SK-N-SH (cell line): ENCODE results near the gene NLK. TPM values are rescaled to one million over a fixed set of nuclear protein-coding genes. Genes with fewer than 3 reads are reported as not detected.

Source experiments
- CTCF ChIA-PET: fragments of 300-600, 350-600 bp; formaldehyde crosslinking; extraction: SDS; loops from one replicate; lab custom pipeline; 2021; lab: Yijun Ruan, JAX
- POLR2A ChIA-PET: fragments of 350-600 bp; sonication (Branson Sonifier 250); formaldehyde crosslinking; extraction: SDS; loops from one replicate; lab custom pipeline; 2020; ENCODE audit warnings: antibody characterized with exemption, inconsistent platforms; lab: Yijun Ruan, JAX
- DNase-seq: peaks from one replicate; pipeline ENCODE4 v3.0.0; 2012
- H2AFZ ChIP-seq: fragments of 200-600 bp; sonication (generic); 2 replicates; pipeline ENCODE4 v1.8.1; 2016; ENCODE audit warnings: antibody characterized with exemption, mild to moderate bottlenecking, low read depth
- H3F3A ChIP-seq: fragments of 200-600 bp; sonication (generic); replicated peaks from 2 replicates; pipeline ENCODE3; 2016; ENCODE audit warnings: antibody characterized with exemption, mild to moderate bottlenecking; ENCODE audit not compliant: insufficient read depth
- H3K27ac ChIP-seq, 2 experiments: fragments of 200-500 bp in 1 of 2; fragments of 200-600 bp in 1 of 2; sonication (Bioruptor generic) in 1 of 2; sonication (generic), shearing (Covaris generic) in 1 of 2; 2 replicates each; pipeline versions ENCODE4 v1.5.1 to v1.6.1; 2014 to 2016; ENCODE audit warnings: low read depth in 2 of 2, inconsistent platforms in 1 of 2, low read length in 1 of 2, mild to moderate bottlenecking in 1 of 2, mixed read lengths in 1 of 2
- H3K27me3 ChIP-seq: fragments of 200-600 bp; sonication (generic), shearing (Covaris generic); 2 replicates; pipeline ENCODE4 v1.6.1; 2016; ENCODE audit warnings: mixed run types; ENCODE audit not compliant: insufficient read depth
- H3K36me3 ChIP-seq, 2 experiments: fragments of 200-500 bp in 1 of 2; fragments of 200-600 bp in 1 of 2; sonication (Bioruptor generic) in 1 of 2; sonication (generic) in 1 of 2; replicated peaks in 1 of 2; 2 replicates each; pipeline versions ENCODE3 to v1.5.1; 2014 to 2016; ENCODE audit warnings: low read length in 1 of 2, mild to moderate bottlenecking in 1 of 2; ENCODE audit not compliant: insufficient read depth in 2 of 2, control insufficient read depth in 1 of 2
- H3K4me1 ChIP-seq, 2 experiments: fragments of 200-500 bp in 1 of 2; fragments of 200-600 bp in 1 of 2; sonication (Bioruptor generic) in 1 of 2; sonication (generic), shearing (Covaris generic) in 1 of 2; 2 replicates each; pipeline versions ENCODE4 v1.5.1 to v1.6.1; 2014 to 2016; ENCODE audit warnings: low read depth in 1 of 2, low read length in 1 of 2, mixed run types in 1 of 2; ENCODE audit not compliant: insufficient read depth in 2 of 2, control insufficient read depth in 1 of 2
- H3K4me2 ChIP-seq: fragments of 200-600 bp; sonication (generic), shearing (Covaris generic); 2 replicates; pipeline ENCODE4 v1.6.1; 2017; ENCODE audit warnings: mixed run types
- H3K4me3 ChIP-seq, 2 experiments: fragments of 200-500 bp in 1 of 2; fragments of 200-600 bp in 1 of 2; sonication (Bioruptor generic) in 1 of 2; sonication (generic), shearing (Covaris generic) in 1 of 2; 2 replicates each; pipeline versions ENCODE4 v1.5.1 to v1.8.1; 2014 to 2016; ENCODE audit warnings: low read depth in 2 of 2, inconsistent platforms in 1 of 2, low read length in 1 of 2, mild to moderate bottlenecking in 1 of 2, mixed read lengths in 1 of 2, moderate library complexity in 1 of 2
- H3K79me2 ChIP-seq: fragments of 200-600 bp; sonication (generic); 2 replicates; pipeline ENCODE4 v1.8.1; 2017; ENCODE audit warnings: mild to moderate bottlenecking; ENCODE audit not compliant: insufficient read depth
- H3K9ac ChIP-seq: fragments of 200-600 bp; sonication (generic); 2 replicates; pipeline ENCODE4 v1.6.1; 2017; ENCODE audit warnings: mixed run types
- H3K9me2 ChIP-seq: fragments of 200-600 bp; sonication (generic); 2 replicates; pipeline ENCODE4 v1.6.1; 2017; ENCODE audit warnings: mixed run types
- H3K9me3 ChIP-seq: fragments of 200-600 bp; sonication (generic); 2 replicates; pipeline ENCODE4 v1.6.1; 2017; ENCODE audit warnings: mixed run types, mild to moderate bottlenecking, moderate library complexity
- H4K20me1 ChIP-seq: fragments of 200-600 bp; sonication (generic); 2 replicates; pipeline ENCODE4 v1.6.1; 2017; ENCODE audit warnings: mild to moderate bottlenecking, mixed run types; ENCODE audit not compliant: insufficient read depth
- CTCF ChIP-seq: fragments of 200-600 bp; sonication (generic); IDR thresholded peaks from 2 replicates; pipeline ENCODE4 v1.6.1; 2017; ENCODE audit warnings: antibody characterized with exemption, mild to moderate bottlenecking, moderate library complexity
- ELF1 ChIP-seq: IDR thresholded peaks from 2 replicates; pipeline ENCODE4 v1.4.0; 2012
- GABPA ChIP-seq: IDR thresholded peaks from 2 replicates; pipeline ENCODE4 v1.4.0; 2012; ENCODE audit warnings: low read depth, mild to moderate bottlenecking
- MEF2A ChIP-seq: IDR thresholded peaks from 2 replicates; pipeline ENCODE4 v1.4.0; 2012; ENCODE audit warnings: low read depth, borderline replicate concordance
- NFIC ChIP-seq: IDR thresholded peaks from 2 replicates; pipeline ENCODE4 v1.4.0; 2012; ENCODE audit warnings: borderline replicate concordance
- PBX3 ChIP-seq: IDR thresholded peaks from 2 replicates; pipeline ENCODE4; 2012
- POLR2AphosphoS5 ChIP-seq: IDR thresholded peaks from 2 replicates; pipeline ENCODE4 v1.6.1; 2012; ENCODE audit warnings: low read depth, low read length
- RFX5 ChIP-seq: IDR thresholded peaks from 2 replicates; pipeline ENCODE4 v1.6.1; 2012; ENCODE audit warnings: mild to moderate bottlenecking, improper control_type of control experiment, low read length
- SMC3 ChIP-seq: IDR thresholded peaks from 2 replicates; pipeline ENCODE4 v1.6.1; 2012; ENCODE audit warnings: low read depth, low read length, improper control_type of control experiment
- TEAD4 ChIP-seq: IDR thresholded peaks from 2 replicates; pipeline ENCODE4 v1.4.0; 2012; ENCODE audit warnings: mild to moderate bottlenecking, borderline replicate concordance; ENCODE audit not compliant: insufficient read depth
- WGBS: methylation state at CpG from one replicate; pipeline ENCODE4 v1.1.6; 2017; ENCODE audit warnings: low lambda C conversion rate; 5-methylcytosine and 5-hydroxymethylcytosine counted together
- polyA plus RNA-seq, 3 experiments: library from polyadenylated mRNA; depleted of rRNA; stranded (reverse); fragments of >200 nt; gene quantifications; 2 replicates each; pipeline ENCODE4 v1.2.3, GENCODE V29; 2012
- TF ChIP-seq, protein P1 (sequence below): IDR thresholded peaks from 2 replicates; pipeline ENCODE4 v1.4.0; 2012; ENCODE audit warnings: low read depth, borderline replicate concordance
- TF ChIP-seq, protein P2 (sequence below): fragments of 150-350 bp; IDR thresholded peaks from 2 replicates; pipeline ENCODE4 v1.6.1; 2017; ENCODE audit warnings: antibody characterized with exemption, low read length, low read depth, borderline replicate concordance
- TF ChIP-seq, protein P3 (sequence below): fragments of 150-350 bp; IDR thresholded peaks from 2 replicates; pipeline ENCODE4 v1.6.1; 2016; ENCODE audit warnings: mild to moderate bottlenecking, low read depth, low read length

Gene NLK
- polyA plus RNA-seq, 1 of the 3 experiments (the other 2 are of a cell fraction): 12.3 TPM

- no peak for TF ChIP-seq RFX5
- TF ChIP-seq NFIC: no peak
- no peak for TF ChIP-seq PBX3
- TF ChIP-seq SMC3: no peak
- TF ChIP-seq ELF1: no peak
- TF ChIP-seq, protein P1, sequence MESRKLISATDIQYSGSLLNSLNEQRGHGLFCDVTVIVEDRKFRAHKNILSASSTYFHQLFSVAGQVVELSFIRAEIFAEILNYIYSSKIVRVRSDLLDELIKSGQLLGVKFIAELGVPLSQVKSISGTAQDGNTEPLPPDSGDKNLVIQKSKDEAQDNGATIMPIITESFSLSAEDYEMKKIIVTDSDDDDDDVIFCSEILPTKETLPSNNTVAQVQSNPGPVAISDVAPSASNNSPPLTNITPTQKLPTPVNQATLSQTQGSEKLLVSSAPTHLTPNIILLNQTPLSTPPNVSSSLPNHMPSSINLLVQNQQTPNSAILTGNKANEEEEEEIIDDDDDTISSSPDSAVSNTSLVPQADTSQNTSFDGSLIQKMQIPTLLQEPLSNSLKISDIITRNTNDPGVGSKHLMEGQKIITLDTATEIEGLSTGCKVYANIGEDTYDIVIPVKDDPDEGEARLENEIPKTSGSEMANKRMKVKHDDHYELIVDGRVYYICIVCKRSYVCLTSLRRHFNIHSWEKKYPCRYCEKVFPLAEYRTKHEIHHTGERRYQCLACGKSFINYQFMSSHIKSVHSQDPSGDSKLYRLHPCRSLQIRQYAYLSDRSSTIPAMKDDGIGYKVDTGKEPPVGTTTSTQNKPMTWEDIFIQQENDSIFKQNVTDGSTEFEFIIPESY: no peak
- TF ChIP-seq MEF2A: no peak
- TF ChIP-seq, protein P2, sequence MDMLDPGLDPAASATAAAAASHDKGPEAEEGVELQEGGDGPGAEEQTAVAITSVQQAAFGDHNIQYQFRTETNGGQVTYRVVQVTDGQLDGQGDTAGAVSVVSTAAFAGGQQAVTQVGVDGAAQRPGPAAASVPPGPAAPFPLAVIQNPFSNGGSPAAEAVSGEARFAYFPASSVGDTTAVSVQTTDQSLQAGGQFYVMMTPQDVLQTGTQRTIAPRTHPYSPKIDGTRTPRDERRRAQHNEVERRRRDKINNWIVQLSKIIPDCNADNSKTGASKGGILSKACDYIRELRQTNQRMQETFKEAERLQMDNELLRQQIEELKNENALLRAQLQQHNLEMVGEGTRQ: no peak
- no peak for TF ChIP-seq CTCF
- no peak for TF ChIP-seq TEAD4
- TF ChIP-seq, protein P3, sequence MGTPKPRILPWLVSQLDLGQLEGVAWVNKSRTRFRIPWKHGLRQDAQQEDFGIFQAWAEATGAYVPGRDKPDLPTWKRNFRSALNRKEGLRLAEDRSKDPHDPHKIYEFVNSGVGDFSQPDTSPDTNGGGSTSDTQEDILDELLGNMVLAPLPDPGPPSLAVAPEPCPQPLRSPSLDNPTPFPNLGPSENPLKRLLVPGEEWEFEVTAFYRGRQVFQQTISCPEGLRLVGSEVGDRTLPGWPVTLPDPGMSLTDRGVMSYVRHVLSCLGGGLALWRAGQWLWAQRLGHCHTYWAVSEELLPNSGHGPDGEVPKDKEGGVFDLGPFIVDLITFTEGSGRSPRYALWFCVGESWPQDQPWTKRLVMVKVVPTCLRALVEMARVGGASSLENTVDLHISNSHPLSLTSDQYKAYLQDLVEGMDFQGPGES: no peak
- TF ChIP-seq POLR2AphosphoS5: no peak
- no peak for TF ChIP-seq GABPA
- WGBS: 85% methylated on average over 4 of the region's 4 CpGs
- no peaks in the 10 kb centered on the region for H3K9me2 ChIP-seq
- no peak overlapping the region for H3K9ac ChIP-seq
- no peak overlapping the region for H3K27ac ChIP-seq
- H3K4me1 ChIP-seq: peaks cover 0 to under 1% of the 10 kb centered on the region in 2 experiments; a peak in 1 of 4 replicates
- no peaks in the 10 kb centered on the region for H3K36me3 ChIP-seq
- H3K4me2 ChIP-seq: no peak overlapping the region
- H3K27me3 ChIP-seq: no peaks in the 10 kb centered on the region
- H2AFZ ChIP-seq: no peak overlapping the region
- H3K9me3 ChIP-seq: no peaks in the 10 kb centered on the region
- H3F3A ChIP-seq: no peaks in the 10 kb centered on the region
- no peak overlapping the region for H3K4me3 ChIP-seq
- H4K20me1 ChIP-seq: no peaks in the 10 kb centered on the region
- CTCF ChIA-PET: no interaction called here
- POLR2A ChIA-PET: no interaction called here
- H3K79me2 ChIP-seq: no peaks in the 10 kb centered on the region
- no peak for DNase-seq
Measured at GRCh38 chr17:28221751-28222414, 179.4 kb downstream of the NLK start.
